ENCODE results near the gene TSFM.

The TSFM gene

GRCh38 chr12:57837864-57838562, 55.4 kb downstream of the TSFM start:
- peak; percentile 76 for DNase-seq

- DNase-seq = no peak
Observed at GRCh38 chr12:57838594-57839302, 56.2 kb downstream of the TSFM start.

- no peak for DNase-seq
Observed at GRCh38 chr12:57839996-57840395, 57.4 kb downstream of the TSFM start.

- DNase-seq = peak; percentile 34
Observed at GRCh38 chr12:57840726-57841125, 58.1 kb downstream of the TSFM start.

GRCh38 chr12:57841445-57841844, 58.9 kb downstream of the TSFM start:
- no peak for DNase-seq

- no peak for DNase-seq
Observed at GRCh38 chr12:57842342-57843294, 60.0 kb downstream of the TSFM start.

GRCh38 chr12:57844709-57845477, 62.3 kb downstream of the TSFM start:
- peak; percentile 79 for DNase-seq

GRCh38 chr12:57845478-57846284, 63.1 kb downstream of the TSFM start:
- no peak for DNase-seq

GRCh38 chr12:57846285-57846576, 63.6 kb downstream of the TSFM start:
- DNase-seq = no peak

GRCh38 chr12:57846577-57847319, 64.2 kb downstream of the TSFM start, which contains the start of gene CTDSP2:
CTDSP2 (minus strand) TSS chr12:57846729; CDS start chr12:57846435, 294 bp downstream.
- peak; percentile 99 for DNase-seq

All from fibroblast of upper back skin (primary cell).